ENCODE data around the gene TCERG1L. TPM values are rescaled to one million over a fixed set of nuclear protein-coding genes. Genes with fewer than 3 reads are reported as not detected.

The TCERG1L gene
- total and polyA plus RNA-seq, 5 donors from 2014 or later = not detected

DNA sequence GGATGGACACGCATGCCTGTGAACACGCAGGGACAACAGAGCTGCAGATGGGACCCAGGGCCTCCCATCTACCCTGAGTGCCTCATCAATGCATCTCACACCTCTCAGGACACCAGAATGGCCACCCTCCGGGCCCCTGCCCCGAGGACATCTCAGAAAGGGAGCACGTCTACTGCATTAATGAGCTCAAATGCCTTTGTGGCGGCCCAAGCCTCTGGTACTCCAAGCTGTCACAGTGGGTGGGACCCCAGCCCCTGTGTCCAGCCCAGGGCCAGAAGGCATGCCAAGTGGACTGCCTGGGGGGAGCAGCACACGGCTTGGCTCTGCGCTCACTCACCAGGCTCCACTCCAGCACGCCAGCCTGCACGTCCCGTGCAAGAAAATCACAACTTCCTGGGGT, 52.0 kb downstream of the TCERG1L start:
- Mint-ChIP-seq H3K27me3 (no peaks in the 10 kb centered on the region), H3K9me3 (peaks cover 0 to 1% (median 0%) of the 10 kb centered on the region in 7 donors), H3K4me3 (no peak overlapping the region), H3K36me3 (no peaks in the 10 kb centered on the region), H3K27ac (no peak overlapping the region), H3K4me1 (no peaks in the 10 kb centered on the region)
- ATAC-seq (ENCODE audit: low read depth in 2 of 2) (no peak), DNase-seq (no peak)
- H3K27ac ChIP-seq (ENCODE audit: insufficient read depth, low read length, poor library complexity, severe bottlenecking) = no peak overlapping the region
- no peaks in the 10 kb centered on the region for H3K4me1 ChIP-seq (ENCODE audit: control insufficient read depth, insufficient read depth, low read length, poor library complexity, severe bottlenecking)
- H3K9me3 ChIP-seq (ENCODE audit: control insufficient read depth in 2 of 2, low read length in 2 of 2) = no peaks in the 10 kb centered on the region
- no peaks in the 10 kb centered on the region for H3K27me3 ChIP-seq (ENCODE audit: control insufficient read depth, insufficient read depth, low read length)
- H3K4me3 ChIP-seq (ENCODE audit: low read depth, low read length) = no peak overlapping the region
- no peaks in the 10 kb centered on the region for H3K36me3 ChIP-seq (ENCODE audit: control insufficient read depth, insufficient read depth, low read length)

GRCh38 chr10:131258256-131258655, 53.3 kb downstream of the TCERG1L start:
- peaks cover 0 to 2% (median 0%) of the 10 kb centered on the region in 7 donors for H3K9me3 Mint-ChIP-seq
- no peak overlapping the region for H3K4me3 Mint-ChIP-seq
- H3K27ac Mint-ChIP-seq = no peak overlapping the region
- H3K36me3 Mint-ChIP-seq = no peaks in the 10 kb centered on the region
- H3K4me1 Mint-ChIP-seq = no peaks in the 10 kb centered on the region
- Histone ChIP-seq H3K4me1 (ENCODE audit: control insufficient read depth, insufficient read depth, low read length, poor library complexity, severe bottlenecking) (no peaks in the 10 kb centered on the region), H3K27ac (ENCODE audit: insufficient read depth, low read length, poor library complexity, severe bottlenecking) (no peak overlapping the region), H3K27me3 (ENCODE audit: control insufficient read depth, insufficient read depth, low read length) (no peaks in the 10 kb centered on the region), H3K36me3 (ENCODE audit: control insufficient read depth, insufficient read depth, low read length) (no peaks in the 10 kb centered on the region), H3K4me3 (ENCODE audit: low read depth, low read length) (no peak overlapping the region), H3K9me3 (ENCODE audit: control insufficient read depth in 2 of 2, low read length in 2 of 2) (no peaks in the 10 kb centered on the region)
- DNase-seq (no peak), ATAC-seq (ENCODE audit: low read depth in 2 of 2) (no peak)
- H3K27me3 Mint-ChIP-seq = no peaks in the 10 kb centered on the region

DNA sequence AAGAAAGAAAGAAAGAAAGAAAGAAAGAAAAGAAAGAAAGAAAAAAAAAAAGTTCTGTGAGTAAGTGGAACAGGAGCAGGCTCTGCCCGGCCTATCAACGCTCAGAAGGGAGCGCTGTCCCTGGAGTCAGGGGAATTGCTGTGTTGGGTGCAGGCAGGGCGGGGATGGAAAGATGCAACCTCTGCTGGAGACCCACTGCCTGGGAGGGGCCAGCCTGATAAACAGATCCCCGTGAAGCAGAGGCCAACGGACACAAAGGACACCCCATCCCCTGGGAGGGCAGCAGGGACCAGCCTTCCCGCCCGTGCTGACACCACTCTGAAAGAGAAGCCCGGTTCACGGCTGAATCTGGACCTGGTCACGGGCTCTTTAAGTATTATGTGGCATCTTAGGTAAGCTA, 54.5 kb downstream of the TCERG1L start:
- H3K27ac ChIP-seq (ENCODE audit: insufficient read depth, low read length, poor library complexity, severe bottlenecking) = no peak overlapping the region
- no peak overlapping the region for H3K4me3 ChIP-seq (ENCODE audit: low read depth, low read length)
- Mint-ChIP-seq H3K4me3 (no peak overlapping the region), H3K27ac (no peak overlapping the region), H3K36me3 (no peaks in the 10 kb centered on the region), H3K27me3 (no peaks in the 10 kb centered on the region), H3K9me3 (peaks cover 0 to 2% (median 0%) of the 10 kb centered on the region in 7 donors), H3K4me1 (no peaks in the 10 kb centered on the region)
- no peaks in the 10 kb centered on the region for H3K27me3 ChIP-seq (ENCODE audit: control insufficient read depth, insufficient read depth, low read length)
- ATAC-seq (ENCODE audit: low read depth in 2 of 2) = no peak
- no peaks in the 10 kb centered on the region for H3K4me1 ChIP-seq (ENCODE audit: control insufficient read depth, insufficient read depth, low read length, poor library complexity, severe bottlenecking)
- H3K36me3 ChIP-seq (ENCODE audit: control insufficient read depth, insufficient read depth, low read length) = no peaks in the 10 kb centered on the region
- DNase-seq = no peak
- H3K9me3 ChIP-seq (ENCODE audit: control insufficient read depth in 2 of 2, low read length in 2 of 2) = no peaks in the 10 kb centered on the region

GRCh38 chr10:131254859-131255252, 56.7 kb downstream of the TCERG1L start:
- peaks cover 0 to 2% (median 0%) of the 10 kb centered on the region in 7 donors for H3K9me3 Mint-ChIP-seq

DNA sequence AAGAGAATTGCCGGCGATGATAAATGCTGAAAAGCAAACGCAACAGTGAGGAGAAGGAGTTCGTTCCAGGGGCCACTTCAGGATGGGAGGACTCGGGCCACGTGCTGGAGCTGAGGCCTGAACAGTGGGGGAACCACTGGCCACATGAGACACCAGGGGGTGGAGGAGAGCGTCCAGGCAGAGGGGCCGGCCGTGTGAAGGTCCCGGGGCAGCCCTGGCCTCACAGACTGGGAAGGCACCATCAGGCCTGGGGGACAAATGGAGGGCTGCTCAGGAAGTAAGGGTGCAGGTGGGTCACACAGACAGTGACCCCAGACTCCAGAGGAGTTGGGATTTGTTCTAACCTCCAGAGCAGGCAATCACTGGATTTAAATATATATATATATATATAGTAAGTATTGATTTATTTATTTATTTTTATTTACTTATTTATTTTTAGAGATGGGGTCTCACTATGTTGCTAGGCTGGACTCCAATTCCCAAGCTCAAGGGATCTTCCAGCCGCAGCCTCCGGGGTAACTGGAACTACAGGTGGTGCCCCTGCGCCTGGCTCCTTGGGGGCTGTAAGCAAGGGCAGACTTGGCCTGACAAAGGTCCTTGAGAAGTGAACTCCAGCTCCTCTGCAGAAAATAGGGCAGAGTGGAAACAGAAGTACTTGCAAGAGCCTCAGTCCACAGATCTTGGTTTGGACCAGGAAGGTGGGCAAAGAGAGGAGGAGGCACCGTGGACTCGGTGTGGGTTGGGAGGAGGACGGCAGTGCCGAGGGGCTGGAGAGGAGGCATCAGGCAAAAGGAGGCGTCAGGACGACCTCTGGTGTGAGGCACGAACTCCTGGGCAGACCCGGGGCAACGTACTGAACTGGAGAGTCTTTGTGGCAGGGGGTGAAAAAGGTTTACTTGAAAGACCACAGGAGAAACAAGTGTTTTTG, 57.3 kb downstream of the TCERG1L start:
- Mint-ChIP-seq H3K4me3 (no peak overlapping the region), H3K9me3 (peaks cover 0 to 2% (median 0%) of the 10 kb centered on the region in 7 donors), H3K27ac (no peak overlapping the region), H3K4me1 (no peaks in the 10 kb centered on the region), H3K27me3 (no peaks in the 10 kb centered on the region), H3K36me3 (no peaks in the 10 kb centered on the region)
- H3K4me3 ChIP-seq (ENCODE audit: low read depth, low read length) = no peak overlapping the region
- DNase-seq = no peak
- no peaks in the 10 kb centered on the region for H3K27me3 ChIP-seq (ENCODE audit: control insufficient read depth, insufficient read depth, low read length)
- no peaks in the 10 kb centered on the region for H3K9me3 ChIP-seq (ENCODE audit: control insufficient read depth in 2 of 2, low read length in 2 of 2)
- no peaks in the 10 kb centered on the region for H3K4me1 ChIP-seq (ENCODE audit: control insufficient read depth, insufficient read depth, low read length, poor library complexity, severe bottlenecking)
- no peak overlapping the region for H3K27ac ChIP-seq (ENCODE audit: insufficient read depth, low read length, poor library complexity, severe bottlenecking)
- no peaks in the 10 kb centered on the region for H3K36me3 ChIP-seq (ENCODE audit: control insufficient read depth, insufficient read depth, low read length)
- ATAC-seq (ENCODE audit: low read depth in 2 of 2) = no peak

More at GRCh38 chr10:131254859-131255252, 56.7 kb downstream of the TCERG1L start:
- no peaks in the 10 kb centered on the region for H3K9me3 ChIP-seq (ENCODE audit: control insufficient read depth in 2 of 2, low read length in 2 of 2)
- no peak overlapping the region for H3K4me3 ChIP-seq (ENCODE audit: low read depth, low read length)
- Mint-ChIP-seq H3K4me3 (no peak overlapping the region), H3K36me3 (no peaks in the 10 kb centered on the region), H3K4me1 (no peaks in the 10 kb centered on the region), H3K27ac (no peak overlapping the region), H3K27me3 (no peaks in the 10 kb centered on the region)
- H3K27ac ChIP-seq (ENCODE audit: insufficient read depth, low read length, poor library complexity, severe bottlenecking) = no peak overlapping the region
- H3K36me3 ChIP-seq (ENCODE audit: control insufficient read depth, insufficient read depth, low read length) = no peaks in the 10 kb centered on the region
- ATAC-seq (ENCODE audit: low read depth in 2 of 2) (no peak), DNase-seq (no peak)
- H3K4me1 ChIP-seq (ENCODE audit: control insufficient read depth, insufficient read depth, low read length, poor library complexity, severe bottlenecking) = no peaks in the 10 kb centered on the region
- H3K27me3 ChIP-seq (ENCODE audit: control insufficient read depth, insufficient read depth, low read length) = no peaks in the 10 kb centered on the region

- H3K27ac Mint-ChIP-seq = no peak overlapping the region
- H3K36me3 ChIP-seq (ENCODE audit: control insufficient read depth, insufficient read depth, low read length) = no peaks in the 10 kb centered on the region
- no peaks in the 10 kb centered on the region for H3K9me3 ChIP-seq (ENCODE audit: control insufficient read depth in 2 of 2, low read length in 2 of 2)
- no peaks in the 10 kb centered on the region for H3K4me1 Mint-ChIP-seq
- peaks cover 0 to 2% (median 0%) of the 10 kb centered on the region in 7 donors for H3K9me3 Mint-ChIP-seq
- no peaks in the 10 kb centered on the region for H3K27me3 Mint-ChIP-seq
- H3K4me3 Mint-ChIP-seq = no peak overlapping the region
- H3K4me1 ChIP-seq (ENCODE audit: control insufficient read depth, insufficient read depth, low read length, poor library complexity, severe bottlenecking) = no peaks in the 10 kb centered on the region
- no peak for ATAC-seq (ENCODE audit: low read depth in 2 of 2)
- no peak overlapping the region for H3K27ac ChIP-seq (ENCODE audit: insufficient read depth, low read length, poor library complexity, severe bottlenecking)
- no peaks in the 10 kb centered on the region for H3K36me3 Mint-ChIP-seq
- H3K27me3 ChIP-seq (ENCODE audit: control insufficient read depth, insufficient read depth, low read length) = no peaks in the 10 kb centered on the region
- no peak overlapping the region for H3K4me3 ChIP-seq (ENCODE audit: low read depth, low read length)
- DNase-seq = no peak
Observed at GRCh38 chr10:131252567-131253276, 58.8 kb downstream of the TCERG1L start.

GRCh38 chr10:131251146-131251541, 60.4 kb downstream of the TCERG1L start:
- no peak overlapping the region for H3K4me3 Mint-ChIP-seq
- no peaks in the 10 kb centered on the region for H3K9me3 ChIP-seq (ENCODE audit: control insufficient read depth in 2 of 2, low read length in 2 of 2)
- no peaks in the 10 kb centered on the region for H3K36me3 Mint-ChIP-seq
- H3K36me3 ChIP-seq (ENCODE audit: control insufficient read depth, insufficient read depth, low read length) = no peaks in the 10 kb centered on the region
- H3K9me3 Mint-ChIP-seq = peaks cover 0 to 2% (median 0%) of the 10 kb centered on the region in 7 donors
- no peaks in the 10 kb centered on the region for H3K27me3 ChIP-seq (ENCODE audit: control insufficient read depth, insufficient read depth, low read length)
- H3K27ac Mint-ChIP-seq = no peak overlapping the region
- no peak for DNase-seq
- H3K4me1 Mint-ChIP-seq = no peaks in the 10 kb centered on the region
- H3K4me3 ChIP-seq (ENCODE audit: low read depth, low read length) = no peak overlapping the region
- H3K27me3 Mint-ChIP-seq = no peaks in the 10 kb centered on the region
- no peak overlapping the region for H3K27ac ChIP-seq (ENCODE audit: insufficient read depth, low read length, poor library complexity, severe bottlenecking)
- no peaks in the 10 kb centered on the region for H3K4me1 ChIP-seq (ENCODE audit: control insufficient read depth, insufficient read depth, low read length, poor library complexity, severe bottlenecking)
- no peak for ATAC-seq (ENCODE audit: low read depth in 2 of 2)
